Suprapubic skin (tissue), 4 donors: ENCODE results near the gene KSR2. TPM values are rescaled to one million over a fixed set of nuclear protein-coding genes. Genes with fewer than 3 reads are reported as not detected.

Experiments used
- DNase-seq, 2 donors: peaks; one replicate each; pipeline ENCODE4 v3.0.0-alpha.2; 2019; ENCODE audit warnings: low spot score in 2 of 2
- H3K27ac ChIP-seq: fragments of 200-600 bp; sonication (generic); one replicate; pipeline ENCODE4 v1.5.1; 2019
- H3K27me3 ChIP-seq: fragments of 200-600 bp; sonication (generic); one replicate; pipeline ENCODE4 v1.5.1; 2019
- H3K36me3 ChIP-seq: fragments of 200-600 bp; sonication (generic); one replicate; pipeline ENCODE4 v1.5.1; 2019
- H3K4me1 ChIP-seq: fragments of 200-600 bp; sonication (generic); one replicate; pipeline ENCODE4 v1.5.1; 2019
- H3K4me3 ChIP-seq: fragments of 200-600 bp; sonication (generic); one replicate; pipeline ENCODE4 v1.5.1; 2019; ENCODE audit warnings: mild to moderate bottlenecking
- H3K9me3 ChIP-seq: fragments of 200-600 bp; sonication (generic); one replicate; pipeline ENCODE4 v1.5.1; 2019
- CTCF ChIP-seq, 2 donors: fragments of 200-600 bp in 1 of 2; fragments of 450-650 bp in 1 of 2; sonication (generic) in 1 of 2; IDR thresholded peaks; one replicate each; pipeline ENCODE4 v1.5.1; 2016 to 2019; ENCODE audit warnings: antibody characterized with exemption in 2 of 2, mild to moderate bottlenecking in 1 of 2, moderate library complexity in 1 of 2
- EP300 ChIP-seq: sonication (generic); formaldehyde crosslinking; IDR thresholded peaks from one replicate; pipeline ENCODE4 v1.6.1; 2017; ENCODE audit warnings: antibody characterized with exemption
- POLR2A ChIP-seq, 2 donors: fragments of 450-650 bp; IDR thresholded peaks; one replicate each; pipeline ENCODE4 v1.6.1; 2017; ENCODE audit warnings: antibody characterized with exemption in 2 of 2, mild to moderate bottlenecking in 2 of 2, moderate library complexity in 2 of 2
- POLR2AphosphoS5 ChIP-seq, 3 donors: sonication (generic); formaldehyde crosslinking; IDR thresholded peaks; one replicate each; pipeline ENCODE4 v1.6.1; 2017; ENCODE audit warnings: antibody characterized with exemption in 3 of 3
- WGBS: methylation state at CpG from one replicate; pipeline ENCODE4 v1.1.5; 2018; 5-methylcytosine and 5-hydroxymethylcytosine counted together
- total RNA-seq, 4 donors: library from RNA; depleted of rRNA; stranded (reverse); fragments of >200 nt; gene quantifications; one replicate each; pipeline ENCODE4 v1.1.0, GENCODE V29; 2016

Gene KSR2
- total RNA-seq, 4 donors from 2014 or later, result 0.24 to 0.39 (median 0.38) TPM; not detected in 1

- no peak for TF ChIP-seq POLR2AphosphoS5 (IDR thresholded peaks at IDR 0.05)
- TF ChIP-seq CTCF (IDR thresholded peaks at IDR 0.05), result peak; percentile 77 to 94
- H3K4me1 ChIP-seq, result peaks cover 3% of the 10 kb centered on the region
- H3K36me3 ChIP-seq, result no peaks in the 10 kb centered on the region
- H3K9me3 ChIP-seq, result no peaks in the 10 kb centered on the region
- peaks cover 42% of the 10 kb centered on the region for H3K27me3 ChIP-seq
- H3K4me3 ChIP-seq, result no peak overlapping the region
- 9% methylated on average over 19 of the region's 22 CpGs for WGBS
- peak; percentile 87 to 89 for DNase-seq
- H3K27ac ChIP-seq, result no peak overlapping the region
Observed at GRCh38 chr12:117836999-117837736, 131.6 kb downstream of the KSR2 start.

GRCh38 chr12:117836476-117836875 is 132.3 kb downstream of the KSR2 start:
- 81% methylated on average over 9 of the region's 9 CpGs for WGBS
- Histone ChIP-seq H3K9me3 (no peaks in the 10 kb centered on the region), H3K27ac (no peak overlapping the region), H3K4me1 (peaks cover 3% of the 10 kb centered on the region), H3K4me3 (no peak overlapping the region), H3K27me3 (peaks cover 36% of the 10 kb centered on the region), H3K36me3 (no peaks in the 10 kb centered on the region)
- TF ChIP-seq EP300, result no peak
- TF ChIP-seq POLR2AphosphoS5 (IDR thresholded peaks at IDR 0.05), result no peak
- no peak for TF ChIP-seq CTCF (IDR thresholded peaks at IDR 0.05)
- TF ChIP-seq POLR2A (IDR thresholded peaks at IDR 0.05), result no peak
- DNase-seq, result no peak

GRCh38 chr12:117835156-117835555 is 133.6 kb downstream of the KSR2 start:
- H3K4me3 ChIP-seq, result no peak overlapping the region
- TF ChIP-seq CTCF (IDR thresholded peaks at IDR 0.05) (no peak), EP300 (no peak)
- no peaks in the 10 kb centered on the region for H3K36me3 ChIP-seq
- no peak overlapping the region for H3K27ac ChIP-seq
- H3K9me3 ChIP-seq, result no peaks in the 10 kb centered on the region
- H3K27me3 ChIP-seq, result peaks cover 23% of the 10 kb centered on the region
- peaks cover 3% of the 10 kb centered on the region for H3K4me1 ChIP-seq
- no peak for DNase-seq
- WGBS, result 88% methylated on average over 6 of the region's 7 CpGs

GRCh38 chr12:117832459-117833457 is 136.0 kb downstream of the KSR2 start:
- WGBS, result 87% methylated on average over 13 of the region's 13 CpGs
- TF ChIP-seq CTCF (IDR thresholded peaks at IDR 0.05) (no peak), EP300 (no peak), POLR2AphosphoS5 (IDR thresholded peaks at IDR 0.05) (no peak), POLR2A (IDR thresholded peaks at IDR 0.05) (no peak)
- H3K4me3 ChIP-seq, result no peak overlapping the region
- no peak overlapping the region for H3K27ac ChIP-seq
- H3K4me1 ChIP-seq, result peaks cover 3% of the 10 kb centered on the region
- peak in 1 of 2 donors; percentile 26 for DNase-seq
- H3K36me3 ChIP-seq, result no peaks in the 10 kb centered on the region
- H3K9me3 ChIP-seq, result no peaks in the 10 kb centered on the region
- peaks cover 13% of the 10 kb centered on the region for H3K27me3 ChIP-seq

GRCh38 chr12:117830471-117830870 is 138.3 kb downstream of the KSR2 start:
- no peak overlapping the region for H3K27ac ChIP-seq
- WGBS, result 69% methylated on average over 5 of the region's 5 CpGs
- TF ChIP-seq EP300 (no peak), CTCF (IDR thresholded peaks at IDR 0.05) (no peak), POLR2AphosphoS5 (IDR thresholded peaks at IDR 0.05) (no peak), POLR2A (IDR thresholded peaks at IDR 0.05) (no peak)

More at GRCh38 chr12:117830471-117830870, 138.3 kb downstream of the KSR2 start:
- H3K9me3 ChIP-seq, result no peaks in the 10 kb centered on the region
- no peaks in the 10 kb centered on the region for H3K36me3 ChIP-seq
- H3K27me3 ChIP-seq, result no peaks in the 10 kb centered on the region
- H3K4me1 ChIP-seq, result no peaks in the 10 kb centered on the region
- no peak for DNase-seq
- no peak overlapping the region for H3K4me3 ChIP-seq
